ENCODE data around the gene TRIP6.
A peak's percentile ranks its signal among the peaks of the same experiment; 100 is the strongest.

TRIP6 gene

GRCh38 chr7:100865372-100865911, 1.7 kb upstream of the TRIP6 start:
- CTCF ChIA-PET, result interaction anchor here (1.0 to 2.9 kb wide), 2 partner anchors 13 to 174 kb away, joined by 4 to 15 read pairs; partner anchors contain the start of gene SLC12A9
- H3K4me3 ChIP-seq (ENCODE audit: low read depth, low read length), result no peak overlapping the region
- no peak for TF ChIP-seq CTCF (IDR thresholded peaks at IDR 0.05; ENCODE audit: insufficient read depth, low read length, missing control alignments)
- POLR2A ChIA-PET, result interaction anchor here (0.6 kb wide), 1 partner anchor 10 kb away, joined by 3 read pairs; the partner anchor contains the start of gene SRRT
- no peak for DNase-seq (ENCODE audit: low read depth, low spot score)

GRCh38 chr7:100865938-100866728, 1.1 kb upstream of the TRIP6 start:
- no peak overlapping the region for H3K4me3 ChIP-seq (ENCODE audit: low read depth, low read length)
- no peak for TF ChIP-seq CTCF (IDR thresholded peaks at IDR 0.05; ENCODE audit: insufficient read depth, low read length, missing control alignments)
- DNase-seq (ENCODE audit: low read depth, low spot score), result no peak
- CTCF ChIA-PET, result interaction anchor here (2.1 kb wide), 1 partner anchor 161 kb away, joined by 9 read pairs; the partner anchor contains the start of gene POP7
- POLR2A ChIA-PET, result interaction anchor here (0.8 to 1.2 kb wide), 4 partner anchors 9 to 160 kb away, joined by 5 to 7 read pairs (median 6); partner anchors contain the start of genes POP7, SLC12A9, SRRT and UFSP1

GRCh38 chr7:100866729-100867039, 503 bp upstream of the TRIP6 start:
- DNase-seq (ENCODE audit: low read depth, low spot score), result no peak
- H3K4me3 ChIP-seq (ENCODE audit: low read depth, low read length), result peak overlapping the region; percentile 95
- POLR2A ChIA-PET, result interaction anchor here (0.8 to 1.2 kb wide), 4 partner anchors 9 to 160 kb away, joined by 5 to 7 read pairs (median 6); partner anchors contain the start of genes POP7, SLC12A9, SRRT and UFSP1
- no peak for TF ChIP-seq CTCF (IDR thresholded peaks at IDR 0.05; ENCODE audit: insufficient read depth, low read length, missing control alignments)
- CTCF ChIA-PET, result interaction anchor here (2.1 kb wide), 1 partner anchor 161 kb away, joined by 9 read pairs; the partner anchor contains the start of gene POP7

GRCh38 chr7:100867776-100868485, 744 bp downstream of the TRIP6 start:
- TF ChIP-seq CTCF (IDR thresholded peaks at IDR 0.05; ENCODE audit: insufficient read depth, low read length, missing control alignments), result no peak
- CTCF ChIA-PET, result interaction anchor here (2.1 kb wide), 1 partner anchor 162 kb away, joined by 9 read pairs; the partner anchor contains the start of gene POP7
- DNase-seq (ENCODE audit: low read depth, low spot score), result no peak
- POLR2A ChIA-PET, result no interaction called here
- H3K4me3 ChIP-seq (ENCODE audit: low read depth, low read length), result peak overlapping the region; percentile 95

- H3K4me3 ChIP-seq (ENCODE audit: low read depth, low read length), result peak overlapping the region; percentile 91; the same call in 1 of the 2 replicates
- CTCF ChIA-PET, result no interaction called here
- DNase-seq (ENCODE audit: low read depth, low spot score), result no peak
- POLR2A ChIA-PET, result interaction anchor here (0.5 to 2.8 kb wide), 3 partner anchors 13 to 216 kb away, joined by 3 to 40 read pairs (median 3); no protein-coding TSS in a partner anchor
- no peak for TF ChIP-seq CTCF (IDR thresholded peaks at IDR 0.05; ENCODE audit: insufficient read depth, low read length, missing control alignments)
Observed at GRCh38 chr7:100873599-100874299, 6.6 kb downstream of the TRIP6 start.
